Activated T-helper 9 cell treated with anti-CD3 and anti-CD28 coated beads, Interleukin-2, amount 50 U/mL, for 16 hours (primary cell): Measurements from ENCODE around the gene GCAT.

Experiments used
- DNase-seq: peaks from one replicate; pipeline ENCODE4 v3.0.0-alpha.2; 2020; ENCODE audit warnings: low read depth

The GCAT gene

DNA sequence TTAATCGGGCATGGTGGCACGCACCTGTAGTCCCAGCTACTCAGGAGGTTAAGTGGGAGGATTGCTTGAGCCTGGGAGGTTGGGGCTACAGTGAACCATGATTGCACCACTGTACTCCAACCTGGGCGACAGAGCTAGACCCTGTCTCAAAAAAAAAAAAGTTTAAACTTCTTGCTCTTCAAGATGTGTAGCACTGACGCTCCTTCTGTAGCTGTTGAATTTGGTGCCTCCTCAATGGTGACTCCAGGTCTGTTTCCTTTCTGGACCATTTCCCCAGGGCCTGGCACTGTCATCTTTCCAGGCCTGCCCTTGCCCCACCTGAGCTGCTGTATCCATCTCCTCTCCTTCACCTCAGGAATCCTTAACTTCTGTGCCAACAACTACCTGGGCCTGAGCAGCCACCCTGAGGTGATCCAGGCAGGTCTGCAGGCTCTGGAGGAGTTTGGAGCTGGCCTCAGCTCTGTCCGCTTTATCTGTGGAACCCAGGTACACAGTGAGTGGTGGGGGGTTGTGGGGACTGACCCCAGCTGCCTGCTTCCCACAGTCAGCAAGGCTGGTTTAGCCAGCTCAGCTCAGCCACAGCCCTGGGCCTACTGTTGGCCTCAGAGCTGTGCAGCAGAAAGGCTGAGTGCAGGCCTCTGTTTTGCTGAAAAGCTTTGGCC, 2.1 kb downstream of the GCAT start:
- no peak for DNase-seq

GRCh38 chr22:37811867-37812266, 4.1 kb downstream of the GCAT start:
- no peak for DNase-seq

- no peak for DNase-seq
Observed at GRCh38 chr22:37812869-37813678, 5.3 kb downstream of the GCAT start.

GRCh38 chr22:37815593-37815992, 7.9 kb downstream of the GCAT start:
- DNase-seq = no peak

GRCh38 chr22:37816543-37817180, 8.9 kb downstream of the GCAT start:
- no peak for DNase-seq

DNA sequence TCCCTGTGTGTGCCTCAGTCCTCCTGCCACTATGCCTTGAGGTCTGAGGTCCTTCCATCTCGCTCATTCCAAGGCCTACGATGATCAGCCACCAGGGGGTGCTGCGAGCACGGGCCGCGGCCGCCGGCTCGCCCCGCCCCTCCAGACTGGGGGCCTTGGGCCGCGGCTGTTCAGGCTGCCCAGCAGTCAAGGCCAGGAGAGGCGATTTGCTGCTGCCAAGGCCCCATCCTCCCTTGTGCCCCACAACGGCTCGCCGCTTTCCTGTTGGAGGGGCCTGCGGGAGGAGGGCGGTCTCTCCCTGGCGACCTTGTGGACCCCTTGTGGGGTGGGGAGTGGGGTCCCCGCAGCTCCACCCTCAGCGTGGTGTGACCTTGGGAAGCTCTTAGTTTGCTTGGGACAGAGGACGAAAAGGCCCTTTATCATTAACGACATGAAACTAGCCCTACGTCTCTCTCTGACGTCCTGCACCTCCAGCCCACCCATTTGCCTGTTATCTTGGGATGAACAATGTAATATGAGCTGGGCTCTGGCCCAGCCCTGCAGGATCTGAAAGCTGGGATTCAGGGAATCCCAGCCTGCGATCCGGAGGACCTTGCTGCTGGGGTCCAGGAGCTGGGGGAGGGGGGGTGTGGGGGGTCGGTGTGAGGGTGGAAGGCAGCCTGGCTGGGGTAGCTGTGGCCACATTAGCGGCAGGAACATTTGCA, 10.1 kb downstream of the GCAT start:
- peak; percentile 71 for DNase-seq

DNA sequence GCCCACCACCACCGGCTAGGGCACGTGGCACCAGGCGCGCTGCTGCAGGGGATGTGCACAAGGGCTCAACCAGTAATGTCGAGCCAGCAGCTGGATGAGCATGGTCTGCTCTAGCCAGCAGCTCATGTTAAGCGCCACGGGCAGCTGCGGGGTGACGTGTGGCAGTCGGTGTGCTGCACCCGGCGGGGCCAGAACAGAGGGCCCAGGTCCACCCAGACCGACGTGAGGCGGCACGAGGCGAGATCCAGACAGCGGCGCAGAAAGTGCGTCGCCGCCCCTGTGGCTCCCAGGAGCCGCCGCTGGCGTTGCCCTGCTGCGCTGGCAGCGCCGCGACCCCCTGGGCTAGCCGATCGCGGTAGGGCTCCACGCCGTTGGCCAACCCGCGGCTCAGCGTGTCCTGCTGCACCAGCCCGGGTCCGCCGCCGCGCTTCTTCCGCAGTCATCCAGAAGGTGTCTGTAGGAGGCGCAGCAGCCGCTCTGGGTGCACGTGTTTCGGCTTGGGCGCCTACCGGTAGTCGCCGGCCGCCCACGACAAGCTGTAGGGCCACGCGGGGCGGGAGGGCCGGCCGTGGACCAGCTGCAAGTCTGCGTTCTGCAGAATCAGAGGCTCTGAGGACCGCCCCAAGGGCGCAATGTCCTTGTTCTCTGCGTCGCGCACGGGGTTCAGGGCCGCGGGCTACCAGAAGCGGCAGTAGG, 10.8 kb downstream of the GCAT start:
- peak; percentile 48 for DNase-seq

DNA sequence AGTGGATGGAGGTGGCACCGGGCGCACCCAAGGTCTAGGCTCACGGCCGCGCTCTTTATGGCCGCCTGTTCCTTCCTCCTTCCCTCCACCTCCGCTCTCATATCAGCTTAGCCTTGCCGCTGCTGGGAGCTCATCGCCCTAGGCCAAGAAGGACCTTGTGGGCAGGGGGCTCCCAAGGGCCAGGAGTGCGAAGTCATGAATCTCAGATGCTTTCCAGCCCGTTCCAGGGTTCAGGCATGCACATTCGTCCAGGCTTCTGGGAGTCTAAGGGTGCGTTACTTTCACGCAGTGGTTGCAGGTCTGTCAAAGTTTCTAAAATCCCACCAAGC, 11.3 kb downstream of the GCAT start:
- no peak for DNase-seq

- DNase-seq = no peak
Observed at GRCh38 chr22:37820350-37820749, 12.6 kb downstream of the GCAT start.

- DNase-seq = no peak
Observed at GRCh38 chr22:37822079-37822833, 14.5 kb downstream of the GCAT start.

DNA sequence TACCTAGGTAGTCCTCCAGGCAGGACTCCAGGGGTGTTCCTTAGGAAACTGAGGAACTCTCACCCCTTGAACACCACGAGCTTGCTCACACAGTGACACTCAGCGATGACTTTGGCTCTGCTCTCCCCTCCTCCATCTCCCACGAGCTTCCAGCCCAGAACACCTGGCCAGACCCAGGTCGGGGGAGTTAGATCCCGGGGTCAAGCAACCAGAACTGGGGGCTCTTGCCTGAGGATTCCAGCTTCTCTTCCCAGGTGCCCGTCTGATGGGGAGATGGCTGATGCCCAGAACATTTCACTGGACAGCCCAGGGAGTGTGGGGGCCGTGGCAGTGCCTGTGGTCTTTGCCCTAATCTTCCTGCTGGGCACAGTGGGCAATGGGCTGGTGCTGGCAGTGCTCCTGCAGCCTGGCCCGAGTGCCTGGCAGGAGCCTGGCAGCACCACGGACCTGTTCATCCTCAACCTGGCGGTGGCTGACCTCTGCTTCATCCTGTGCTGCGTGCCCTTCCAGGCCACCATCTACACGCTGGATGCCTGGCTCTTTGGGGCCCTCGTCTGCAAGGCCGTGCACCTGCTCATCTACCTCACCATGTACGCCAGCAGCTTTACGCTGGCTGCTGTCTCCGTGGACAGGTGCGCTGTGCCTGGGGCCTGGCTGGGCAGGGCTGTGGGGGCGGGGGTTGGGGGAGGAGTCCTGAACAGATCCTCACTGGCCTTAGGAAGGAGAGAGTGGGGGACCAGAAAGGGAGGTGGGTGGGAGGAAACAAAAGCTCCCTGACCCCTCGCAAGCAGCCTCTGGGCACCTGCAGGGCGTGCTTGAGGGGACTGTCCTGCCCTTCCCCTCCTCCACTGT, 15.6 kb downstream of the GCAT start, which contains the start of gene GALR3:
GALR3 (plus strand) TSS at position 249 of the 852 bp plus-strand sequence; CDS start at position 274, 25 bp downstream.
- DNase-seq = no peak

DNA sequence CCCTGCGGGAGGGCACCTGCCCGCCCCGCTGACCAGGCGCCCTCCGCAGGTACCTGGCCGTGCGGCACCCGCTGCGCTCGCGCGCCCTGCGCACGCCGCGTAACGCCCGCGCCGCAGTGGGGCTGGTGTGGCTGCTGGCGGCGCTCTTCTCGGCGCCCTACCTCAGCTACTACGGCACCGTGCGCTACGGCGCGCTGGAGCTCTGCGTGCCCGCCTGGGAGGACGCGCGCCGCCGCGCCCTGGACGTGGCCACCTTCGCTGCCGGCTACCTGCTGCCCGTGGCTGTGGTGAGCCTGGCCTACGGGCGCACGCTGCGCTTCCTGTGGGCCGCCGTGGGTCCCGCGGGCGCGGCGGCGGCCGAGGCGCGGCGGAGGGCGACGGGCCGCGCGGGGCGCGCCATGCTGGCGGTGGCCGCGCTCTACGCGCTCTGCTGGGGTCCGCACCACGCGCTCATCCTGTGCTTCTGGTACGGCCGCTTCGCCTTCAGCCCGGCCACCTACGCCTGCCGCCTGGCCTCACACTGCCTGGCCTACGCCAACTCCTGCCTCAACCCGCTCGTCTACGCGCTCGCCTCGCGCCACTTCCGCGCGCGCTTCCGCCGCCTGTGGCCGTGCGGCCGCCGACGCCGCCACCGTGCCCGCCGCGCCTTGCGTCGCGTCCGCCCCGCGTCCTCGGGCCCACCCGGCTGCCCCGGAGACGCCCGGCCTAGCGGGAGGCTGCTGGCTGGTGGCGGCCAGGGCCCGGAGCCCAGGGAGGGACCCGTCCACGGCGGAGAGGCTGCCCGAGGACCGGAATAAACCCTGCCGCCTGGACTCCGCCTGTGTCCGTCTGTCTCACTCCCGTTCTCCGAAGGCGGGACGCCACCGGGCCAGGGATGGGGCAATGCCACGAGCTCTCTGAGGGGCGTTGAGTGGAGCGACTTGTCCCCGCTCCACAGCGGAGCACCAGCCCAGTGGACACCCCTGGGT, 17.2 kb downstream of the GCAT start:
- DNase-seq = no peak

- no peak for DNase-seq
Observed at GRCh38 chr22:37827056-37827455, 19.3 kb downstream of the GCAT start.

DNA sequence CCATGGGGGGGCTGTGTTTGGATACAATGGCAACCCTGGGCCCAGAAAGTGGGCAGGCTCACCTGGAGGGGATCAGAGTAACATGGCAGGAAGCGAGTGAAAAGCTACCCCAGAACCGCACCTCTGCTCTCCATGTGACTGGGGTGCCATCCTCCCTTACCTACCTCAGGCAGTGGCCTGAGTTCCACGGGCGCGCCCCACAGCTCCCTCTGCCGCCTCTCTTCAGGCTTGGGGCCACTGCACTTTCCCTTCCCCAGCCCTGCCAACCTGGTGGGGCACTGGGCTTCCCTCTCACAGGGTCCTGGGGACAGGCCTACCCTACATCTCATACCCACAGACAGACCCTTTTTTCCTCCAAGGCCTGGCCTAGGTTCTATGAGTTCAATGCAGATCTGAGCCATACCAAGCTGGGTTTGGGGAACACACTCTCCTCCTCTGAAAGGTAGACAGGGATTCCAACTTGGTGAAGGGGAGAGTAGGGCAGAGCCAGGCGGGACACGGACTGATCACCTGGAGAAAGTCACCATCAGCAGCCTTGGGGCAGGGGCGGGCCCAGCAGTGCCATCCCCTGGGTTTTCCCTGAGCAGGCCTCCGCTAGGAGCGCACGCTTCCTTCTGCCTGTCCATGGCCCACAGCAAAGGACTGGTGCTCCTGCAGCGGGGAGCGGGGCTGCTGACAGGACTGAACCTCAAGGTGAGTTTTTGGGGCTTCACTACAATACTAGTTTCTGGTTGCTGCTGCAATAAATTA, 22.5 kb downstream of the GCAT start:
- DNase-seq = no peak

- DNase-seq = no peak
Observed at GRCh38 chr22:37831472-37831871, 23.7 kb downstream of the GCAT start.

DNA sequence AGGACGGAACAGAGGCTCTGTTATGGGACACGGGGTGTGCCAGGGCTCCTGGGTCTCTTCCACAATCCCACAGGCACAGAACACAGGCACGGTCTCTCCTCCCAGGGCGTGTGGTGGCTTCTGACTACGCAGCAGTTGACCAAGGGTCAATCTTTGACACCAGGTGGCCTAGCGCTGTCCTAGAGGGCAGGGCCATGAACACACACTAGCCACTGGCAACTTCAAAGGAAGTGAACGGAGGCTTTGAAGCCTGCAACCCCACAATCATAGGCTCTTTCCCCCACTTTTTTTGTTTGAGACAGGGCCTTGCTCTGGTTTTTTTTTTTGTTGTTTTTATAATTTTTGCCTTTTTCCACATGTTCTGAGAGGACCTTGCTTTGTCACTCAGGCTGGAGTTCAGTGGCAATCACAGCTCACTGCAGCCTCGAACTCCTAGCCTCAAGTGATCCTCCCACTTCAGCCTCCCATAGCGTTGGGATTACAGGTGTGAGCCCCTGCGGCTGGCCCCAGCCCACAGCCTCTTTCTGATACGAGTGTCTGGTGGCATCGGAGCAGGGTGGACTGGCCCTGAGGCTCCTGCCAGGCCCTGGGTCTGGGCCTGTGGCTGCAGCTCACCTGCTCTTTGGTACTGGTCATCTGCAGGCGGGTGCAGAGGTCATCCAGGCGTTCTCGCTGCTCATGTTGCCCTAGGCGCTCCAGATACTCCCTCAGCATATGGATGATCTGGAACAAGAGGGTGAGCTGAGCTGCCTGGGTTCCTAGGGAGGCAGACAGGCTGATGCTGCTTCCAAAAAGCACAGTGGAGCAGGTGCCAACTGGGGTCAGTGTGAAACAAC, 24.5 kb downstream of the GCAT start:
- no peak for DNase-seq
